ENCODE measurements around the gene METTL27.
A peak's percentile ranks its signal among the peaks of the same experiment; 100 is the strongest.
"Not testable (repeated sequence)": the region's sequence is repeated elsewhere in the genome, so short reads cannot be mapped to it uniquely, and the experiment has no call there.

The METTL27 gene

DNA sequence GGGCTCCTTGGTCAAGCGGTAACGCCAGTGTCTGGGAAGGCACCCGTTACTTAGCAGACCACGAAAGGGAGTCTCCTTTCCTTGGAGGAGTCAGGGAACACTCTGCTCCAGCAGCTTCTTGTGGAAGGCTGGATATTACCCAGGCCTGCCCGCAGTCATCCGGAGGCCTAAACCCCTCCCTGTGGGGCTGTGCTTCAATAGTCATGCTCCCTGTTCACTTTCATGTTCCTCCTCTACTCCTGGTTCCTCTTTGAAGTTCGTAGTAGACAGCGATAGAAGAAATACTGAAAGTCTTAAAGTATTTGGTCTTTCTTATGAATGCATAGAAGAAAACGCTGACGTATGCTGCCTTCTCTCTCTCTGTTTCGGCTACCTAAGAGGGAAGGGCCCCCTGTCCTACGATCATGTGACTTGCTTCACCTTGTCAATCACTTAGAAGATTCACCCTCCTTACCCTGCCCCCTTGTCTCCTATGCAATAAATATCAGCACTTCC lies 3.4 kb upstream of the METTL27 start:
- H3K27ac ChIP-seq (replicated peaks), result not testable (repeated sequence)

GRCh38 chr7:73844848-73845460 lies 2.6 kb upstream of the METTL27 start:
- H3K4me3 ChIP-seq (replicated peaks; ENCODE audit: insufficient read depth, low read length), result no peak overlapping the region
- H3K27ac ChIP-seq (replicated peaks), result no peak overlapping the region
- DNase-seq (ENCODE audit: low read depth in 1 of 2, low spot score in 1 of 2), result no peak
- TF ChIP-seq, protein P1, sequence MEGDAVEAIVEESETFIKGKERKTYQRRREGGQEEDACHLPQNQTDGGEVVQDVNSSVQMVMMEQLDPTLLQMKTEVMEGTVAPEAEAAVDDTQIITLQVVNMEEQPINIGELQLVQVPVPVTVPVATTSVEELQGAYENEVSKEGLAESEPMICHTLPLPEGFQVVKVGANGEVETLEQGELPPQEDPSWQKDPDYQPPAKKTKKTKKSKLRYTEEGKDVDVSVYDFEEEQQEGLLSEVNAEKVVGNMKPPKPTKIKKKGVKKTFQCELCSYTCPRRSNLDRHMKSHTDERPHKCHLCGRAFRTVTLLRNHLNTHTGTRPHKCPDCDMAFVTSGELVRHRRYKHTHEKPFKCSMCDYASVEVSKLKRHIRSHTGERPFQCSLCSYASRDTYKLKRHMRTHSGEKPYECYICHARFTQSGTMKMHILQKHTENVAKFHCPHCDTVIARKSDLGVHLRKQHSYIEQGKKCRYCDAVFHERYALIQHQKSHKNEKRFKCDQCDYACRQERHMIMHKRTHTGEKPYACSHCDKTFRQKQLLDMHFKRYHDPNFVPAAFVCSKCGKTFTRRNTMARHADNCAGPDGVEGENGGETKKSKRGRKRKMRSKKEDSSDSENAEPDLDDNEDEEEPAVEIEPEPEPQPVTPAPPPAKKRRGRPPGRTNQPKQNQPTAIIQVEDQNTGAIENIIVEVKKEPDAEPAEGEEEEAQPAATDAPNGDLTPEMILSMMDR (IDR thresholded peaks at IDR 0.05; ENCODE audit: insufficient read depth, low read length), result no peak
- TF ChIP-seq POLR2AphosphoS5 (IDR thresholded peaks at IDR 0.05; ENCODE audit: low read depth) (no peak), GABPA (IDR thresholded peaks at IDR 0.05; ENCODE audit: low read depth) (no peak), SPI1 (IDR thresholded peaks at IDR 0.05; ENCODE audit: borderline replicate concordance, low read depth) (no peak)
- TF ChIP-seq, protein P2, sequence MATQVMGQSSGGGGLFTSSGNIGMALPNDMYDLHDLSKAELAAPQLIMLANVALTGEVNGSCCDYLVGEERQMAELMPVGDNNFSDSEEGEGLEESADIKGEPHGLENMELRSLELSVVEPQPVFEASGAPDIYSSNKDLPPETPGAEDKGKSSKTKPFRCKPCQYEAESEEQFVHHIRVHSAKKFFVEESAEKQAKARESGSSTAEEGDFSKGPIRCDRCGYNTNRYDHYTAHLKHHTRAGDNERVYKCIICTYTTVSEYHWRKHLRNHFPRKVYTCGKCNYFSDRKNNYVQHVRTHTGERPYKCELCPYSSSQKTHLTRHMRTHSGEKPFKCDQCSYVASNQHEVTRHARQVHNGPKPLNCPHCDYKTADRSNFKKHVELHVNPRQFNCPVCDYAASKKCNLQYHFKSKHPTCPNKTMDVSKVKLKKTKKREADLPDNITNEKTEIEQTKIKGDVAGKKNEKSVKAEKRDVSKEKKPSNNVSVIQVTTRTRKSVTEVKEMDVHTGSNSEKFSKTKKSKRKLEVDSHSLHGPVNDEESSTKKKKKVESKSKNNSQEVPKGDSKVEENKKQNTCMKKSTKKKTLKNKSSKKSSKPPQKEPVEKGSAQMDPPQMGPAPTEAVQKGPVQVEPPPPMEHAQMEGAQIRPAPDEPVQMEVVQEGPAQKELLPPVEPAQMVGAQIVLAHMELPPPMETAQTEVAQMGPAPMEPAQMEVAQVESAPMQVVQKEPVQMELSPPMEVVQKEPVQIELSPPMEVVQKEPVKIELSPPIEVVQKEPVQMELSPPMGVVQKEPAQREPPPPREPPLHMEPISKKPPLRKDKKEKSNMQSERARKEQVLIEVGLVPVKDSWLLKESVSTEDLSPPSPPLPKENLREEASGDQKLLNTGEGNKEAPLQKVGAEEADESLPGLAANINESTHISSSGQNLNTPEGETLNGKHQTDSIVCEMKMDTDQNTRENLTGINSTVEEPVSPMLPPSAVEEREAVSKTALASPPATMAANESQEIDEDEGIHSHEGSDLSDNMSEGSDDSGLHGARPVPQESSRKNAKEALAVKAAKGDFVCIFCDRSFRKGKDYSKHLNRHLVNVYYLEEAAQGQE (IDR thresholded peaks at IDR 0.05; ENCODE audit: insufficient replicate concordance, low read depth), result no peak
- H3K27me3 ChIP-seq (ENCODE audit: insufficient read depth, poor library complexity, severe bottlenecking), result peaks cover 2% of the 10 kb centered on the region

More for the DNA sequence above, 3.4 kb upstream of the METTL27 start:
- H3K27me3 ChIP-seq (ENCODE audit: insufficient read depth, poor library complexity, severe bottlenecking); H3K4me3 ChIP-seq (replicated peaks; ENCODE audit: insufficient read depth, low read length): not testable (repeated sequence)
- peak; percentile 4; the same call in 1 of the 2 replicates for TF ChIP-seq SPI1 (IDR thresholded peaks at IDR 0.05; ENCODE audit: borderline replicate concordance, low read depth)
- peak; percentile 31 to 56 for DNase-seq (ENCODE audit: low read depth in 1 of 2, low spot score in 1 of 2)

- no peak overlapping the region for H3K4me3 ChIP-seq (replicated peaks; ENCODE audit: insufficient read depth, low read length)
- no peak for DNase-seq (ENCODE audit: low read depth in 1 of 2, low spot score in 1 of 2)
- peaks cover 2% of the 10 kb centered on the region for H3K27me3 ChIP-seq (ENCODE audit: insufficient read depth, poor library complexity, severe bottlenecking)
- TF ChIP-seq, protein P2 (IDR thresholded peaks at IDR 0.05; ENCODE audit: insufficient replicate concordance, low read depth), result no peak
- TF ChIP-seq SPI1 (IDR thresholded peaks at IDR 0.05; ENCODE audit: borderline replicate concordance, low read depth), result no peak
- H3K27ac ChIP-seq (replicated peaks), result no peak overlapping the region
Measured at GRCh38 chr7:73844131-73844547, 1.8 kb upstream of the METTL27 start.

DNA sequence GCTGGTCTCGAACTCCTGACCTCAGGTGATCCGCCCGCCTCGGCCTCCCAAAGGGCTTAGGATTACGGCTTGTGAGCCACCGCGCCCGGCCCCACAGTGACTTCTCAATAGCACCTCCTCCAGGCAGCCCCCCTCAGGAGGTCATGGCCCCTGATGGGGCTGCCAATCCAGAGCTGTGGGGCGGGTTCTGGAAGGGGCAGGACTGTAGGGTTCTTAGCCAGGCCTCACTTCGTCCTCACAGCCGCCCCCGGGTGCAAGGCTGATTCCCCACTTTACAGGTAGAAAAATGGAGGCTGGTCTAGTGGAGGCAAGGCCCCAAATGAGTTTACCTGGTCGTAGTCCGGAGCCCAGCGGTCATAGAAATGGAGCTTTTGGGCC lies 638 bp downstream of the METTL27 start:
- DNase-seq (ENCODE audit: low read depth in 1 of 2, low spot score in 1 of 2), result no peak
- Histone ChIP-seq H3K4me3 (replicated peaks; ENCODE audit: insufficient read depth, low read length) (no peak overlapping the region), H3K27me3 (ENCODE audit: insufficient read depth, poor library complexity, severe bottlenecking) (peaks cover 2% of the 10 kb centered on the region), H3K27ac (replicated peaks) (no peak overlapping the region)
- TF ChIP-seq GABPA (IDR thresholded peaks at IDR 0.05; ENCODE audit: low read depth), result no peak
- TF ChIP-seq POLR2AphosphoS5 (IDR thresholded peaks at IDR 0.05; ENCODE audit: low read depth), result no peak
- no peak for TF ChIP-seq SPI1 (IDR thresholded peaks at IDR 0.05; ENCODE audit: borderline replicate concordance, low read depth)
- TF ChIP-seq, protein P1 (IDR thresholded peaks at IDR 0.05; ENCODE audit: insufficient read depth, low read length), result no peak
- TF ChIP-seq, protein P2 (IDR thresholded peaks at IDR 0.05; ENCODE audit: insufficient replicate concordance, low read depth), result no peak
